ENCODE data around the gene NEK6.

DNA sequence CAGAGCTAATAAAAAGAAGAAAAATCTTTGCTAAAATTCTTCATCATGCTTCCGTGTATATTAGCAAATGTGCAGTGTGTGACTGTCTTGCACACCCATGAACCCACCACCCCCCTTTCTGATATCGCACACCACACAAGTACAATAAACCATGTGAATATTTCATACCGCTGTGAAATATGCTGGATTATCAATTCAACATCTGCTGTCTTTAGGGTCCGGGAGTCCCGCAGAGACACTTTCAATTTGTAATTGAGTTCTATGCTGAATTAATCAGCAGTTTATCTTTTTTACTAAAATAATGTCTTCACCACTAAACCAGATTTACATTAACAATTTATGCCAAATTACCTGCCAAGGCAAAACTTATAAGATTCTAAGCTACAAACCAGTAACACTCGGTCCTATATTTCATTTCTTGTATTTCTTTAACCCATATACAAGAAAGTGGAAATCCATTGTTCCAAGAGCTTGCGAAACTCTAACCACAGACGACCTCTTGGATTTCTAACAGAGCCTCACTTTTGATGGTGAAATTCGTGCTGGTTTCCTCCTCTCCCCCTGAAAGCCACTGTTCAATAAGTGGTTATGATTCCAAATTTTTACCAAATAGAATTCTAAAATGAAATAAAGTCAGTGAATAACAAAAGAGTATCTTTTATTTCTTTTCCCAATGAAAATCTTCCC, 113.3 kb downstream of the NEK6 start:
- no peak for TF ChIP-seq EZH2phosphoT487 (IDR thresholded peaks at IDR 0.05; ENCODE audit: borderline replicate concordance, low read length)
- TF ChIP-seq, protein P1, sequence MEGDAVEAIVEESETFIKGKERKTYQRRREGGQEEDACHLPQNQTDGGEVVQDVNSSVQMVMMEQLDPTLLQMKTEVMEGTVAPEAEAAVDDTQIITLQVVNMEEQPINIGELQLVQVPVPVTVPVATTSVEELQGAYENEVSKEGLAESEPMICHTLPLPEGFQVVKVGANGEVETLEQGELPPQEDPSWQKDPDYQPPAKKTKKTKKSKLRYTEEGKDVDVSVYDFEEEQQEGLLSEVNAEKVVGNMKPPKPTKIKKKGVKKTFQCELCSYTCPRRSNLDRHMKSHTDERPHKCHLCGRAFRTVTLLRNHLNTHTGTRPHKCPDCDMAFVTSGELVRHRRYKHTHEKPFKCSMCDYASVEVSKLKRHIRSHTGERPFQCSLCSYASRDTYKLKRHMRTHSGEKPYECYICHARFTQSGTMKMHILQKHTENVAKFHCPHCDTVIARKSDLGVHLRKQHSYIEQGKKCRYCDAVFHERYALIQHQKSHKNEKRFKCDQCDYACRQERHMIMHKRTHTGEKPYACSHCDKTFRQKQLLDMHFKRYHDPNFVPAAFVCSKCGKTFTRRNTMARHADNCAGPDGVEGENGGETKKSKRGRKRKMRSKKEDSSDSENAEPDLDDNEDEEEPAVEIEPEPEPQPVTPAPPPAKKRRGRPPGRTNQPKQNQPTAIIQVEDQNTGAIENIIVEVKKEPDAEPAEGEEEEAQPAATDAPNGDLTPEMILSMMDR (IDR thresholded peaks at IDR 0.05; ENCODE audit: low read depth, low read length, poor library complexity, severe bottlenecking): no peak
